Measurements from ENCODE around the gene PDE6A.

- TF ChIP-seq REST (IDR thresholded peaks at IDR 0.05): no peak
- TF ChIP-seq POLR2AphosphoS2 (conservative IDR thresholded peaks at IDR 0.05; ENCODE audit: low read length): no peak
Observed at GRCh38 chr5:149823375-149823774, 121.2 kb downstream of the PDE6A start.

Data from A549 (cell line).